SIG-M5 treated with dmso at 0.1 percent for 504 hours (cell line): ENCODE measurements around the gene PCDHA3.
"Not testable (repeated sequence)": the region's sequence is repeated elsewhere in the genome, so short reads cannot be mapped to it uniquely, and the experiment has no call there.

Experiments used
- DNase-seq: peaks from one replicate; lab custom pipeline; 2025; ENCODE audit not compliant: unreplicated experiment; lab: John Stamatoyannopoulos, UW

The PCDHA3 gene

DNA sequence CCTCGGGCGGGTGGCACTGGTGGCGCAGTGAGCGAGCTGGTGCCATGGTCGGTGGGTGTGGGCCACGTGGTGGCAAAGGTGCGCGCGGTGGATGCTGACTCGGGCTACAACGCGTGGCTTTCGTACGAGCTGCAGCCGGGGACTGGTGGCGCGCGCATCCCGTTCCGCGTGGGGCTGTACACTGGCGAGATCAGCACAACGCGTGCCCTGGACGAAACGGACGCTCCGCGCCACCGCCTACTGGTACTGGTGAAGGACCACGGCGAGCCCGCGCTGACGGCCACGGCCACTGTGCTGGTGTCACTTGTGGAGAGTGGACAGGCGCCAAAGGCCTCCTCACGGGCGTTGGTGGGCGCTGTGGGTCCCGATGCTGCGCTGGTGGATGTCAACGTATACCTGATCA, 8.0 kb downstream of the PCDHA3 start:
- DNase-seq, result no peak

DNA sequence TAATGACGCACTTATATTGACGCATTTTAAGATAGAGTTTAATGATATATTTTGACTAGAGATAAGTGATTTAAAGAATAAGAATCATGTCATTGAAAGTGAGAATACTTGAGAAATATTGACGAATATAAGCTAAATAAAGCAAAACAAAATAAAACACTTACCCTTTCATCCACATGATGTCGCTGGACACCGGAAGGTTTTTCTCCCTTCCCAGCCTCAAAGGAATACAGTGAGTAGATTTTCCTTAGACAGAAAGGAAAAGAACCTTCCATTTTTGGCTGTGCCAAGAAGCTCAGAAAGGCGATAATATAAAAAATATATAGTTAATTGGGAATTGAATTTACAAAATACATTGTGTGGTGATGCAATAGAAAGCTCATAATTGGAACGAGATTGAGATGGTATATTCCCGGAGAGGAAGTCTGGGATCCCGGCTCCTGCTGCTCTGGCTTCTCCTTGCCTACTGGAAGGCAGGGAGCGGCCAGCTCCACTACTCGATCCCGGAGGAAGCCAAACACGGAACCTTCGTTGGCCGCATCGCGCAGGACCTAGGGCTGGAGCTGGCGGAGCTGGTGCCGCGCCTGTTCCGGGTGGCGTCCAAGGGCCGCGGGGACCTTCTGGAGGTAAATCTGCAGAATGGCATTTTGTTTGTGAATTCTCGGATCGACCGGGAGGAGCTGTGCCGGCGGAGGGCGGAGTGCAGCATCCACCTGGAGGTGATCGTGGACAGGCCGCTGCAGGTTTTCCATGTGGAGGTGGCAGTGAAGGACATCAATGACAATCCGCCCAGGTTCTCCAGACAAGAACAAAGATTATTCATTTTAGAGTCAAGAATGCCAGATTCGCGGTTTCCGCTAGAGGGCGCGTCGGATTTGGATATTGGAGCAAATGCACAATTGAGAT, 20.8 kb downstream of the PCDHA3 start, which contains the start of gene PCDHA5:
Gene PCDHA5 (plus strand): TSS at position 239 of the 906 bp plus-strand sequence.
- no peak for DNase-seq

DNA sequence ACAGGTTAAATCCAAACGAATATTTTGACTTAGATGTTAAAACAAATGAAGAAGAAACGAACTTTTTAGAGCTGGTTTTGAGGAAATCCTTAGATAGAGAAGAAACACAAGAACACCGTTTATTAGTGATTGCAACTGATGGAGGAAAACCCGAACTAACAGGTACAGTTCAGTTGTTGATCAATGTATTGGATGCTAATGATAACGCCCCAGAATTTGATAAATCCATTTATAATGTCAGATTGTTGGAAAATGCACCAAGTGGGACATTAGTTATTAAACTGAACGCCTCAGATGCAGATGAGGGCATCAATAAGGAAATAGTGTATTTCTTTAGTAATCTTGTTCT, 21.4 kb downstream of the PCDHA3 start:
- DNase-seq, result no peak

- DNase-seq, result not testable (repeated sequence)
Observed at GRCh38 chr5:140822969-140823368, 22.1 kb downstream of the PCDHA3 start.

GRCh38 chr5:140823475-140823874, 22.6 kb downstream of the PCDHA3 start:
- no peak for DNase-seq

DNA sequence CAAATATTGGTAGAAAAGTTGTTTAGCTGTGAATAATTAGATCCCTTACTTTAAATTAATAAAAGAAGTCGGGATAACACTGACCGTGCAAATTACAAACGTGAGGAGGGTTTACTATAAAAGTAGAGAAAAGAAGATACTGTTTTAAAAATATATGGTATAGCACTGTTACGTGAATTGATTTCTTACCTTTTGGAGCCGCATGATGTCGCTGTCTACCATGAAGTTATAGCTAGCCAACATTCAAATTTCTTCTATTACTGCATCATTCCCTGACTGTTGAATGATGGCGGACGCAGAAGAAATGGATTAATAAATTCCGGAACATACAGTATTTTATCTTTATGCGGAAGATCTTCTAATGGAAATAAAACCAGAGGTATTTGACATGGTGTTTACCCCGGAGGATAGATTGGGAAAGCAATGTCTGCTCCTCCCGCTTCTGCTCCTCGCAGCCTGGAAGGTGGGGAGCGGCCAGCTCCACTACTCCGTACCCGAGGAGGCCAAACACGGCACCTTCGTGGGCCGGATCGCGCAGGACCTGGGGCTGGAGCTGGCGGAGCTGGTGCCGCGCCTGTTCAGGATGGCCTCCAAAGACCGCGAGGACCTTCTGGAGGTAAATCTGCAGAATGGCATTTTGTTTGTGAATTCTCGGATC, 27.0 kb downstream of the PCDHA3 start, which contains the start of gene PCDHA6:
Gene PCDHA6 (plus strand): TSS at position 257 of the 658 bp plus-strand sequence. CDS start 132 bp downstream, at position 389.
- no peak for DNase-seq

DNA sequence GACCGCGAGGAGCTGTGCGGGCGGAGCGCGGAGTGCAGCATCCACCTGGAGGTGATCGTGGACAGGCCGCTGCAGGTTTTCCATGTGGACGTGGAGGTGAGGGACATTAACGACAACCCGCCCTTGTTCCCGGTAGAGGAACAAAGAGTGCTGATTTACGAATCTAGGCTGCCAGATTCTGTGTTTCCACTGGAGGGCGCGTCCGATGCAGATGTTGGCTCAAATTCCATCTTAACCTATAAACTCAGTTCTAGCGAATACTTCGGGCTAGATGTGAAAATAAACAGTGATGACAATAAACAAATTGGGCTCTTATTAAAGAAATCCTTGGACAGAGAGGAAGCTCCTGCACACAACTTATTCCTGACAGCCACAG, 27.5 kb downstream of the PCDHA3 start:
- no peak for DNase-seq

GRCh38 chr5:140829511-140830501, 28.9 kb downstream of the PCDHA3 start:
- DNase-seq, result not testable (repeated sequence)

- DNase-seq, result no peak
Observed at GRCh38 chr5:140833993-140834392, 33.1 kb downstream of the PCDHA3 start, which contains the start of gene PCDHA7. Gene PCDHA7, plus strand, starts transcription at chr5:140834269. Its CDS starts 115 bp downstream, at chr5:140834384.

- not testable (repeated sequence) for DNase-seq
Observed at GRCh38 chr5:140834439-140835008, 33.7 kb downstream of the PCDHA3 start.

GRCh38 chr5:140835622-140836510, 35.0 kb downstream of the PCDHA3 start:
- DNase-seq, result no peak

GRCh38 chr5:140840978-140841962, 40.4 kb downstream of the PCDHA3 start, which contains the start of gene PCDHA8:
Gene PCDHA8, plus strand, starts transcription at chr5:140841187. Its CDS starts 135 bp downstream, at chr5:140841322.
- DNase-seq, result peak; percentile 44

- DNase-seq, result no peak
Observed at GRCh38 chr5:140842798-140843733, 42.2 kb downstream of the PCDHA3 start.

- DNase-seq, result not testable (repeated sequence)
Observed at GRCh38 chr5:140848139-140849102, 47.6 kb downstream of the PCDHA3 start, which contains the start of gene PCDHA9. Gene PCDHA9, plus strand, starts transcription at chr5:140848382. Its CDS starts 114 bp downstream, at chr5:140848496.

- not testable (repeated sequence) for DNase-seq
Observed at GRCh38 chr5:140849831-140850634, 49.2 kb downstream of the PCDHA3 start.
